PC-9 (cell line): ENCODE results near the gene RPL26.

Source experiments
- CTCF ChIP-seq: fragments of 200-600 bp; sonication (generic); conservative IDR thresholded peaks from 2 replicates; pipeline ENCODE4 v1.6.1; 2017; ENCODE audit warnings: mixed run types, antibody characterized with exemption, mild to moderate bottlenecking, moderate library complexity
- EZH2 ChIP-seq: fragments of 200-600 bp; sonication (generic); IDR thresholded peaks from 2 replicates; pipeline ENCODE4 v1.8.0; 2017; ENCODE audit warnings: antibody characterized with exemption, low read depth

DNA sequence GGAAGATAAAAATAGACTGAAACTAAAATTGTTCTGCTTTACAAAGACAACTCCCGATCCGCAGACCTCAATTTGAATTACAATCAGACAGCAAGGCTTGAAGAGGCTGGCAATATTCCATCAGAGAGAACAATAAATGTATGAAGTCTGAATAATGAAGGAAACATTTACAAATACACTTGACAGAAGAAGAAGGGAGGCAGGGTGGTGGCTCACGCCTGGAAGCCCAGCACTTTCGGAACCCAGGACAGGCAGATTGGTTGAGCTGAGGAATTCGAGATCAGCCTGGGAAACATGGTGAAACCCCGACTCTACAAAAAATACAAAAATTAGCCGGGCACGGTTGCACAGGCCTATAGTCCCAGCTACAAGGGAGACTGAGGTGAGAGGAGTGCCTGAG lies 28.8 kb downstream of the RPL26 start:
- TF ChIP-seq CTCF, result no peak
- no peak for TF ChIP-seq EZH2
